Bronchial epithelial cell (primary cell): ENCODE results near the gene VIPR1. TPM values are rescaled to one million over a fixed set of nuclear protein-coding genes. Genes with fewer than 3 reads are reported as not detected.

Experiments
- DNase-seq: peaks from one replicate; pipeline ENCODE4 v3.0.0-alpha.2; 2010; ENCODE audit warnings: low read depth
- FAIRE-seq: peaks from 2 replicates; lab custom pipeline; 2011; peaks lifted over from hg19 to GRCh38; lab: Jason Lieb, UNC
- H3K27me3 ChIP-seq: 2 replicates; pipeline ENCODE4 v1.5.1; 2011; ENCODE audit warnings: low read length; ENCODE audit not compliant: control insufficient read depth, insufficient read depth
- H3K36me3 ChIP-seq: 2 replicates; pipeline ENCODE4 v1.5.1; 2011; ENCODE audit warnings: low read length; ENCODE audit not compliant: control insufficient read depth, insufficient read depth
- H3K4me3 ChIP-seq: 2 replicates; pipeline ENCODE4 v1.5.1; 2011; ENCODE audit warnings: mild to moderate bottlenecking, low read depth, low read length, control low read depth
- total RNA-seq: library from RNA; depleted of rRNA; stranded (reverse); fragments of >200 nt; gene quantifications from 2 replicates; pipeline ENCODE4 v1.2.1, GENCODE V29; 2014
- TF ChIP-seq, protein P1 (sequence below): IDR thresholded peaks from 2 replicates; pipeline ENCODE4 v1.5.1; 2011; ENCODE audit warnings: mild to moderate bottlenecking, moderate library complexity, low read length, control low read depth, inconsistent platforms; ENCODE audit not compliant: insufficient read depth, severe bottlenecking

Gene VIPR1, protein sequence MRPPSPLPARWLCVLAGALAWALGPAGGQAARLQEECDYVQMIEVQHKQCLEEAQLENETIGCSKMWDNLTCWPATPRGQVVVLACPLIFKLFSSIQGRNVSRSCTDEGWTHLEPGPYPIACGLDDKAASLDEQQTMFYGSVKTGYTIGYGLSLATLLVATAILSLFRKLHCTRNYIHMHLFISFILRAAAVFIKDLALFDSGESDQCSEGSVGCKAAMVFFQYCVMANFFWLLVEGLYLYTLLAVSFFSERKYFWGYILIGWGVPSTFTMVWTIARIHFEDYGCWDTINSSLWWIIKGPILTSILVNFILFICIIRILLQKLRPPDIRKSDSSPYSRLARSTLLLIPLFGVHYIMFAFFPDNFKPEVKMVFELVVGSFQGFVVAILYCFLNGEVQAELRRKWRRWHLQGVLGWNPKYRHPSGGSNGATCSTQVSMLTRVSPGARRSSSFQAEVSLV
- total RNA-seq, result 4.2 and 5.8 TPM in 2 replicates

DNA sequence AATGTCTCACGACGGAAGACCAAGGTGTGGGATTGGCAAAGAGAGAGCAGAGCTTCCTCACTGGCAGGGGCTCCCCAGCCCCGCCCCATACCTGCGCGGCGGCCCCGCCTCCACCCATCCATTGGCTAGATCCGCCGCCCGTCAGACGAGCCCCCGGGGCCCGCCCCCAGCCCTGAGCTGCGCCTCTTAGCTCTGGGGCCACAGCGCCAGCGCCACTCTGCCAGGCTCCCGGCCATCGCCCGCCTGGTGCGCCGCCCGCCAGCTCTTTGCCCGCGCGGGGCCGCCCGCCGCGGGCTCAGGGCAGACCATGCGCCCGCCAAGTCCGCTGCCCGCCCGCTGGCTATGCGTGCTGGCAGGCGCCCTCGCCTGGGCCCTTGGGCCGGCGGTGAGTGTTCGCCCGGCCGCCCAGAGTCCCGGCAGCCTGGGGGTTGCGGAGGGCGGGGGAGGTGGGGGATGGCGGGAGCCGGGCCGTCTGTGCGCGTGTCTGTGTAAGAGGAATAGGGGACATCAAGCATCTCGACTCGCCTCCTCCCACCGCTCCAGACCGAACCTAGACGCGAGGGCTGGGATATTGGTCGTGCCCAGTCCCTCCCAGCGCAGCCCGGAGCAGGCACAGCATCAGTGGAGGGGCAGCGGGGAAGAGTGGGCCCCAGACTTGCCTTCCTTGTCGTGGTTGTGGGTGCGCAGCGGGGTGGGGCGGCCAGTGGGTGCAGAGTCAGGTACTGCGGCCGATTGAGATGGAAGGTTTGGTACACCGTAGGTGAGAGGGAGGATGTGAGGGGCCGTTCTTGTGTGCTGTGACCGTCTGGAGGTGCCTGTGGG lies at the start of gene VIPR1:
VIPR1 (plus strand) TSS at position 215 of the 822 bp plus-strand sequence; CDS start at position 308, 93 bp downstream.
- FAIRE-seq, result no peak
- Histone ChIP-seq H3K36me3 (no peaks in the 10 kb centered on the region), H3K4me3 (peak within 1 kb of the TSS; percentile 45), H3K27me3 (peaks cover 4% of the 10 kb centered on the region)
- peak; percentile 68 for DNase-seq
- TF ChIP-seq, protein P1, sequence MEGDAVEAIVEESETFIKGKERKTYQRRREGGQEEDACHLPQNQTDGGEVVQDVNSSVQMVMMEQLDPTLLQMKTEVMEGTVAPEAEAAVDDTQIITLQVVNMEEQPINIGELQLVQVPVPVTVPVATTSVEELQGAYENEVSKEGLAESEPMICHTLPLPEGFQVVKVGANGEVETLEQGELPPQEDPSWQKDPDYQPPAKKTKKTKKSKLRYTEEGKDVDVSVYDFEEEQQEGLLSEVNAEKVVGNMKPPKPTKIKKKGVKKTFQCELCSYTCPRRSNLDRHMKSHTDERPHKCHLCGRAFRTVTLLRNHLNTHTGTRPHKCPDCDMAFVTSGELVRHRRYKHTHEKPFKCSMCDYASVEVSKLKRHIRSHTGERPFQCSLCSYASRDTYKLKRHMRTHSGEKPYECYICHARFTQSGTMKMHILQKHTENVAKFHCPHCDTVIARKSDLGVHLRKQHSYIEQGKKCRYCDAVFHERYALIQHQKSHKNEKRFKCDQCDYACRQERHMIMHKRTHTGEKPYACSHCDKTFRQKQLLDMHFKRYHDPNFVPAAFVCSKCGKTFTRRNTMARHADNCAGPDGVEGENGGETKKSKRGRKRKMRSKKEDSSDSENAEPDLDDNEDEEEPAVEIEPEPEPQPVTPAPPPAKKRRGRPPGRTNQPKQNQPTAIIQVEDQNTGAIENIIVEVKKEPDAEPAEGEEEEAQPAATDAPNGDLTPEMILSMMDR, result no peak

DNA sequence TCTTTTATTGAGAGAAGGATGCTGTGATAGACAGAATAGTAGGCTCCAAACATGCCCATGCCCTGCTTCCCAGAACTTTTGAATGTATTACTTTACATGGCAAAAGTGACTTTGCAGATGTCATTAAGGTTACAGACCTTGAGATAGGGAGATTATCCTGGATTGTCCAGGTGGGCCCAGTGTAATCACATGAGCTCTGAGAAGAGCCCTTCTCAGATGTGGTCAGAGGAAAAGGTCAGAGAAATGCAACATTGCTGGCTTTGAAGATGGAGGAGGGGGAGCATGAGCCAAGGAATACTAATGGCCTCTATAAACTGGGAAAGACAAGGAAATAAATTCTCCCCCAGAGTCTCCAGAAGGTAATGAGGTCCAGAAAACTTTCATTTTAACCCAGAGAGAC lies 46.2 kb upstream of the VIPR1 start:
- H3K36me3 ChIP-seq, result no peaks in the 10 kb centered on the region
- H3K27me3 ChIP-seq, result no peaks in the 10 kb centered on the region
- TF ChIP-seq, protein P1, result no peak
- no peak for DNase-seq
- H3K4me3 ChIP-seq, result no peak overlapping the region
- no peak for FAIRE-seq

DNA sequence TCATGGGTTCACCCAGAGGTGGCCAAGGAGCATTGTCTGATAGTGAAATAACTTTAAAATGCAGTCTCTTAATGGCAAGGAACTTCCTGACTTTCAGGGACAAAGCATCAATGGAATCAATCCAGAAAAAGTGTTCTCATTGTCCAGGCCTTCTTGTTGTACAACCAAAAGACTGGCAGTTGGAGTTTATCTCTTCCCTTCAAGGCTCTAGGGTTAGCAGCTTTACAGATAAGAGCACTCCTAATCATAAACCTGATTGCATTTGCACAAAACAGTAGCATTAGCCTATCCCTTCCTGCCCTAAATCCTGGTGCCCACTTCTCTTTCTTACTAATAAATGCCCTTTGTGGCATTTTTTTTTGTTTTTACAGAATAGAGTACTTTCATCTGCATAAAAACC lies 43.3 kb upstream of the VIPR1 start:
- H3K27me3 ChIP-seq, result no peaks in the 10 kb centered on the region
- no peaks in the 10 kb centered on the region for H3K36me3 ChIP-seq
- TF ChIP-seq, protein P1, result no peak
- H3K4me3 ChIP-seq, result no peak overlapping the region
- DNase-seq (no peak), FAIRE-seq (no peak)

DNA sequence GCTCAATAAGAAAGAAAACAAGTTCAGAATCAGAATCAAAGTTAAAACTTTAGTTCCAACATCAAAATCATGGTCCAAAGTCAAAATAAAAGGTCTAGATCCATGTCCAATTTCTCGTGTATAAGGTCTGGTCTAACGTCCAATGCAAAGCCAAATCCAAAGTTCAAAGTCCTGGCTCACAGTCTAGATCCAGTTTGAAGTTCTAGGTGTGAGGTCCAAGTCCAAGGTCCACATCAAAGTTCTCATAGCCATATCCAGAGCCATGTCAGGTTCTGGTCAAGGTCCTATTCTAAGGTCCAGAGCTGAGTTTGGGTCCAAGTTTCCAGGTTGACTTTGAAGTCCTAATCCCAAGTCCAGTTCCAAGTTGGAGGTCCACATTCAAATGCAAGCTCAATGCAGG lies 40.7 kb upstream of the VIPR1 start:
- H3K36me3 ChIP-seq, result no peaks in the 10 kb centered on the region
- no peak for DNase-seq
- no peaks in the 10 kb centered on the region for H3K27me3 ChIP-seq
- TF ChIP-seq, protein P1, result no peak
- FAIRE-seq, result no peak
- no peak overlapping the region for H3K4me3 ChIP-seq

DNA sequence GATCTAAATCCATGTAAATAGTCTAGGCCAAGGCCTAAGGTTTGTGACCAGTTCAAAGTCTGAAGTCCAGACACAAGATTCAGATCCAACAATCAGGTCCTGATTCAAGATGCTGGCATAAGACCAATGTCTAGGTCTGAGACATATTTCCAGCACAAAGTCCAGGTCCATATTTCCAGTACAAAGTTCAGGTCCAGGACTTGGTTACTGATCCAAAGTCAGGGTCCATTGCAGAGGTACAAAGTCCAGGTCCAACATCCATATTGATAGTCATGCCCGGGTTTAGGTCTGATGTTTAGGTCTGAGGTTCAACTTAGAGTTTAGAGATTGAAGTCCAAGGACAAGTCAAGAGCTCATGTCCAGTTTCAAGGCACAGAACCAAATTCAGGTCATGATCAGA lies 39.4 kb upstream of the VIPR1 start:
- FAIRE-seq (no peak), DNase-seq (no peak)
- H3K36me3 ChIP-seq, result no peaks in the 10 kb centered on the region
- H3K4me3 ChIP-seq, result no peak overlapping the region
- TF ChIP-seq, protein P1, result no peak
- no peaks in the 10 kb centered on the region for H3K27me3 ChIP-seq
